GM23338 (cell line): ENCODE results near the gene CDH4. TPM values are rescaled to one million over a fixed set of nuclear protein-coding genes. Genes with fewer than 3 reads are reported as not detected.

Source experiments
- ATAC-seq: fragments of 200-7000 bp; cut with Tn5 transposase; 3 replicates; pipeline ENCODE4 v1.9.1; 2020
- DNase-seq: peaks from one replicate; pipeline ENCODE4 v3.0.0-alpha.2; 2015; ENCODE audit warnings: low spot score
- H2AFZ ChIP-seq: fragments of 200-600 bp; sonication (generic); 2 replicates; pipeline ENCODE4 v1.8.0; 2016; ENCODE audit warnings: antibody characterized with exemption, mild to moderate bottlenecking, moderate library complexity
- H3F3A ChIP-seq: fragments of 200-600 bp; sonication (generic); replicated peaks from 2 replicates; pipeline ENCODE4 v1.8.0; 2017; ENCODE audit warnings: antibody characterized with exemption, mixed run types, low read depth
- H3K27ac ChIP-seq: fragments of 200-600 bp; sonication (generic); 2 replicates; pipeline ENCODE4 v1.6.1; 2016; ENCODE audit warnings: low read depth
- H3K27me3 ChIP-seq: fragments of 200-600 bp; sonication (generic); 2 replicates; pipeline ENCODE4 v1.8.0; 2016; ENCODE audit warnings: mild to moderate bottlenecking, mixed run types, moderate library complexity; ENCODE audit not compliant: insufficient read depth
- H3K36me3 ChIP-seq: fragments of 200-600 bp; sonication (generic); 2 replicates; pipeline ENCODE4 v1.8.0; 2016; ENCODE audit warnings: mild to moderate bottlenecking; ENCODE audit not compliant: insufficient read depth
- H3K4me1 ChIP-seq: fragments of 200-600 bp; sonication (generic); 2 replicates; pipeline ENCODE4 v1.8.0; 2016; ENCODE audit warnings: mild to moderate bottlenecking, moderate library complexity; ENCODE audit not compliant: insufficient read depth
- H3K4me2 ChIP-seq: fragments of 200-600 bp; sonication (generic); 2 replicates; pipeline ENCODE4 v1.7.1; 2017; ENCODE audit warnings: mixed run types
- H3K4me3 ChIP-seq: fragments of 200-600 bp; sonication (generic); 2 replicates; pipeline ENCODE4 v1.6.1; 2016; ENCODE audit warnings: mixed run types
- H3K79me2 ChIP-seq: fragments of 200-600 bp; sonication (generic); replicated peaks from 2 replicates; pipeline ENCODE4 v1.8.0; 2017; ENCODE audit warnings: mild to moderate bottlenecking; ENCODE audit not compliant: insufficient read depth
- H3K9me2 ChIP-seq: fragments of 200-600 bp; sonication (generic); 2 replicates; pipeline ENCODE4 v1.8.0; 2017; ENCODE audit not compliant: insufficient read depth
- H4K20me1 ChIP-seq: fragments of 200-600 bp; sonication (generic); replicated peaks from 2 replicates; pipeline ENCODE4 v1.8.0; 2017; ENCODE audit warnings: mild to moderate bottlenecking; ENCODE audit not compliant: insufficient read depth
- H3K27ac Mint-ChIP-seq: 2 replicates; pipeline ENCODE4 v1.8.0; 2020; ENCODE audit warnings: inconsistent platforms, mild to moderate bottlenecking, moderate library complexity, mixed read lengths
- H3K27me3 Mint-ChIP-seq: 3 replicates; pipeline ENCODE4 v1.8.0; 2022; ENCODE audit warnings: low read depth, mild to moderate bottlenecking, moderate library complexity, mixed read lengths, inconsistent platforms; ENCODE audit not compliant: insufficient read depth, poor library complexity
- H3K36me3 Mint-ChIP-seq: 3 replicates; pipeline ENCODE4 v1.8.0; 2021; ENCODE audit warnings: low read depth, mild to moderate bottlenecking, inconsistent platforms, moderate library complexity, mixed read lengths
- H3K4me1 Mint-ChIP-seq: 3 replicates; pipeline ENCODE4 v1.8.0; 2020; ENCODE audit warnings: mild to moderate bottlenecking, inconsistent platforms, mixed read lengths
- H3K4me3 Mint-ChIP-seq: 3 replicates; pipeline ENCODE4 v1.8.0; 2021; ENCODE audit warnings: moderate library complexity, mild to moderate bottlenecking, inconsistent platforms, mixed read lengths
- H3K9me3 Mint-ChIP-seq: 3 replicates; pipeline ENCODE4 v1.8.0; 2020; ENCODE audit warnings: moderate library complexity, mild to moderate bottlenecking, inconsistent platforms, mixed read lengths
- CREB1 ChIP-seq: fragments of 250-450 bp; sonication (Bioruptor Pico); IDR thresholded peaks from 2 replicates; pipeline ENCODE4 v1.5.0; 2020; ENCODE audit warnings: low read depth, mild to moderate bottlenecking, moderate library complexity
- CTCF ChIP-seq, 2 experiments: fragments of 200-600 bp in 1 of 2; sonication (generic) in 1 of 2; conservative IDR thresholded peaks; 2 replicates each; pipeline versions ENCODE4 v1.5.1 to v1.6.1; 2016 to 2017; ENCODE audit warnings: antibody characterized with exemption in 2 of 2, low read depth in 2 of 2, mild to moderate bottlenecking in 2 of 2, moderate library complexity in 1 of 2
- ETS1 ChIP-seq: IDR thresholded peaks from 2 replicates; pipeline ENCODE4 v1.6.1; 2016; ENCODE audit warnings: antibody characterized with exemption
- EZH2 ChIP-seq: fragments of 200-600 bp; sonication (generic); IDR thresholded peaks from one replicate; pipeline ENCODE4 v1.8.0; 2017; ENCODE audit warnings: antibody characterized with exemption, mild to moderate bottlenecking, low read depth; ENCODE audit not compliant: unreplicated experiment
- EZH2phosphoT487 ChIP-seq: fragments of 200-600 bp; sonication (generic); IDR thresholded peaks from one replicate; pipeline ENCODE4 v1.8.1; 2018; ENCODE audit warnings: antibody characterized with exemption; ENCODE audit not compliant: unreplicated experiment
- JUNB ChIP-seq: IDR thresholded peaks from one replicate; pipeline ENCODE4 v1.6.1; 2016; ENCODE audit warnings: antibody characterized with exemption; ENCODE audit not compliant: unreplicated experiment
- NANOG ChIP-seq: IDR thresholded peaks from 2 replicates; pipeline ENCODE4 v1.6.1; 2016; ENCODE audit warnings: antibody characterized with exemption, borderline replicate concordance
- POLR2AphosphoS5 ChIP-seq: IDR thresholded peaks from 2 replicates; pipeline ENCODE4 v1.6.1; 2016; ENCODE audit warnings: antibody characterized with exemption, low read depth
- STAT1 ChIP-seq: IDR thresholded peaks from one replicate; pipeline ENCODE4 v1.6.1; 2016; ENCODE audit warnings: antibody characterized with exemption; ENCODE audit not compliant: unreplicated experiment
- ZNF114 ChIP-seq: fragments of 250-450 bp; sonication (Bioruptor Pico); IDR thresholded peaks from 2 replicates; pipeline ENCODE4 v1.5.0; 2020; ENCODE audit warnings: mild to moderate bottlenecking, moderate library complexity
- polyA plus RNA-seq: library from polyadenylated mRNA; unstranded; fragments of >200 nt; fragmentation: Nextera tagmentation; extraction: Ambion mirVana; gene quantifications from 2 replicates; pipeline ENCODE4 v1.2.1, GENCODE V29; 2016
- total RNA-seq: library from RNA; depleted of rRNA; stranded (reverse); fragments of >200 nt; shearing (Covaris generic); gene quantifications from 2 replicates; pipeline ENCODE4 v1.2.3, GENCODE V29; 2014
- TF ChIP-seq, protein P1 (sequence below): IDR thresholded peaks from one replicate; pipeline ENCODE4 v1.6.1; 2018; ENCODE audit warnings: antibody characterized with exemption; ENCODE audit not compliant: unreplicated experiment

Gene CDH4
- total and polyA plus RNA-seq, 2 experiments from 2014 or later, result 1.2 to 4.2 TPM

DNA sequence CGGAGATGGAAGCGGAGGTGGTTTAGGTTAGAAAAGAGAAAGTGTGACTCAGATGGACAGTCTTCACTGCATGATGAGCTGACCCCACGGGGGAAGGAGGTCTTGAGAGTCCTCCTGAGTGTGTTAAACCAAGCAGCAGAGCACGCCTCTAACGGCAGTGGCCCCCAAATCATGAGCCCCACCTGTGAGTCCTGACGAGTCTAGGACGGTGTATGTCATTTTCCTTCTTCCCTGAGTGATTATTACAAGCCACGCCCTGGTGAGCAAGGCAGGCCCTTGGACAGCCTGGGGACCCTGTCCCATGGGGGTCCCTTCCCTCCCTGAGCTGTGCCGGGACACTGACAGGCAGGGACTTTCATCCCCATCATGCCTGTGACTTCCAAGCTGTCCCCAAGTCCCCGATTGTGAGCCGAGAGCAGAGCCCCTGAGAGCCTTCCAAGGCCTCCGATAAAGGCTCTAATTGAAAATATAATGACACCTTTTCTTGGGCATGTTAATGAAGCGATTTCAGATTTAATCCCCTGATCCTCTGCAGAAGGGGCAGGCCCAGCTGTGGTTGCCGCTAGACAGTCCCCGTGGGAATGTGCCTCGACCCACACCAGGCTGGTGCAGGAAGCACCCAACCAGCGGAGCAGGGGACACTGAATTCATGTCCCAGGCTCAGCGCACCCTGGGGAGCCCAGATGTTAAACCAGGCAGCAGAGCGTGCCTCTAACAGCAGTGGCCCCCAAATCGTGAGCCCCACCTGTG lies 493.5 kb downstream of the CDH4 start:
- no peak for DNase-seq
- no peak overlapping the region for H3K4me2 ChIP-seq
- TF ChIP-seq, protein P1, sequence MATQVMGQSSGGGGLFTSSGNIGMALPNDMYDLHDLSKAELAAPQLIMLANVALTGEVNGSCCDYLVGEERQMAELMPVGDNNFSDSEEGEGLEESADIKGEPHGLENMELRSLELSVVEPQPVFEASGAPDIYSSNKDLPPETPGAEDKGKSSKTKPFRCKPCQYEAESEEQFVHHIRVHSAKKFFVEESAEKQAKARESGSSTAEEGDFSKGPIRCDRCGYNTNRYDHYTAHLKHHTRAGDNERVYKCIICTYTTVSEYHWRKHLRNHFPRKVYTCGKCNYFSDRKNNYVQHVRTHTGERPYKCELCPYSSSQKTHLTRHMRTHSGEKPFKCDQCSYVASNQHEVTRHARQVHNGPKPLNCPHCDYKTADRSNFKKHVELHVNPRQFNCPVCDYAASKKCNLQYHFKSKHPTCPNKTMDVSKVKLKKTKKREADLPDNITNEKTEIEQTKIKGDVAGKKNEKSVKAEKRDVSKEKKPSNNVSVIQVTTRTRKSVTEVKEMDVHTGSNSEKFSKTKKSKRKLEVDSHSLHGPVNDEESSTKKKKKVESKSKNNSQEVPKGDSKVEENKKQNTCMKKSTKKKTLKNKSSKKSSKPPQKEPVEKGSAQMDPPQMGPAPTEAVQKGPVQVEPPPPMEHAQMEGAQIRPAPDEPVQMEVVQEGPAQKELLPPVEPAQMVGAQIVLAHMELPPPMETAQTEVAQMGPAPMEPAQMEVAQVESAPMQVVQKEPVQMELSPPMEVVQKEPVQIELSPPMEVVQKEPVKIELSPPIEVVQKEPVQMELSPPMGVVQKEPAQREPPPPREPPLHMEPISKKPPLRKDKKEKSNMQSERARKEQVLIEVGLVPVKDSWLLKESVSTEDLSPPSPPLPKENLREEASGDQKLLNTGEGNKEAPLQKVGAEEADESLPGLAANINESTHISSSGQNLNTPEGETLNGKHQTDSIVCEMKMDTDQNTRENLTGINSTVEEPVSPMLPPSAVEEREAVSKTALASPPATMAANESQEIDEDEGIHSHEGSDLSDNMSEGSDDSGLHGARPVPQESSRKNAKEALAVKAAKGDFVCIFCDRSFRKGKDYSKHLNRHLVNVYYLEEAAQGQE, result no peak
- TF ChIP-seq ZNF114 (CRISPR knock-in tag) (no peak), NANOG (no peak), STAT1 (no peak), CTCF (conservative IDR thresholded peaks at IDR 0.05; ENCODE audit: low read depth in 2 of 2) (no peak), POLR2AphosphoS5 (no peak), JUNB (no peak), ETS1 (no peak), EZH2 (no peak), CREB1 (no peak), EZH2phosphoT487 (no peak)

More for the DNA sequence above, 493.5 kb downstream of the CDH4 start:
- no peak for ATAC-seq
- no peaks in the 10 kb centered on the region for H3K79me2 ChIP-seq
- Mint-ChIP-seq H3K4me1 (no peaks in the 10 kb centered on the region; the same call in 2 of the 3 replicates), H3K9me3 (peaks cover 9% of the 10 kb centered on the region), H3K27ac (peak overlapping the region; percentile 34; the same call in 1 of the 2 replicates), H3K36me3 (no peaks in the 10 kb centered on the region), H3K4me3 (no peak overlapping the region), H3K27me3 (peaks cover 6% of the 10 kb centered on the region)
- no peaks in the 10 kb centered on the region for H3K27me3 ChIP-seq
- H3K9me2 ChIP-seq, result no peaks in the 10 kb centered on the region
- H2AFZ ChIP-seq, result no peak overlapping the region
- 0 out of 2 replicates have a peak, but pooled peaks cover under 1% of the 10 kb centered on the region for H4K20me1 ChIP-seq
- no peak overlapping the region for H3K4me3 ChIP-seq
- H3K4me1 ChIP-seq, result no peaks in the 10 kb centered on the region
- no peak overlapping the region for H3K27ac ChIP-seq
- H3K36me3 ChIP-seq, result peaks cover 5% of the 10 kb centered on the region; the same call in 1 of the 2 replicates
- H3F3A ChIP-seq, result no peaks in the 10 kb centered on the region
